ENCODE results near the gene FAM161A.

The FAM161A gene

DNA sequence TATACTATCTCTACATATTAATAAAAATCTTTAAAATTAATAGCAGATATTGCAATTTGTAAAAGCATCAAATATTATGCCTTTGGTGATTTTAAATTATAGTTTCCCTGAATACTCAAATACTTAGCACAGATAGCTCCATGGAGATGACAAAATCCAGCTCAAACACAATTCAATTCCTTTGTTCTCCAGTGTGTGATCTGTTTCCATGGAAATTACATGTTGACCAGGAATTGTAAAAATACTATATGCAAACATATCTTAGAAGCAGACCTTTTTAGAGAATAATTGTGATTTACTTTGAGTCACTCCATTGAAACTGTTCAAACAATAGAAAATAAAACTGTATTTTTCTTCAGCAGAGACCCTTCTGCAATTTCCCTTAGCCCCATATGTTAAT, 68.3 kb downstream of the FAM161A start:
- DNase-seq: no peak

DNA sequence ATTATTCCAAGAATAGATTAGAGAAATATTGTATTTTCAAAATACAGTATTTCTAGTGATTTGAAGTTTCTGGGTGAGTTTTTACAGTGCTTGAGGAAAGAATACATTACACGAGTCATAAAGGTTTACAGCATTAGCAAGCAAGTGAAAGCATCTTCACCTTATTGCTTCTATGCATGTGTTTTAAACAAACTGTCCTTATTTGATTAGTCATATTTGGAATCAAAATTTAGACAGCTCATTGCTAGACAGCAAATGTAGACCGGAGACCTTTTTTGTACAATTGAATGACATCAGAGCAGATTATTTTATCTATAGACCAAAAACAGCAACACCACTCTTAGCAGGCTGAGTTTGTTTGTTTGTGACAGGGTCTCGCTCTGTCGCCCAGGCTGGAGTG, 69.2 kb downstream of the FAM161A start:
- DNase-seq: no peak

DNA sequence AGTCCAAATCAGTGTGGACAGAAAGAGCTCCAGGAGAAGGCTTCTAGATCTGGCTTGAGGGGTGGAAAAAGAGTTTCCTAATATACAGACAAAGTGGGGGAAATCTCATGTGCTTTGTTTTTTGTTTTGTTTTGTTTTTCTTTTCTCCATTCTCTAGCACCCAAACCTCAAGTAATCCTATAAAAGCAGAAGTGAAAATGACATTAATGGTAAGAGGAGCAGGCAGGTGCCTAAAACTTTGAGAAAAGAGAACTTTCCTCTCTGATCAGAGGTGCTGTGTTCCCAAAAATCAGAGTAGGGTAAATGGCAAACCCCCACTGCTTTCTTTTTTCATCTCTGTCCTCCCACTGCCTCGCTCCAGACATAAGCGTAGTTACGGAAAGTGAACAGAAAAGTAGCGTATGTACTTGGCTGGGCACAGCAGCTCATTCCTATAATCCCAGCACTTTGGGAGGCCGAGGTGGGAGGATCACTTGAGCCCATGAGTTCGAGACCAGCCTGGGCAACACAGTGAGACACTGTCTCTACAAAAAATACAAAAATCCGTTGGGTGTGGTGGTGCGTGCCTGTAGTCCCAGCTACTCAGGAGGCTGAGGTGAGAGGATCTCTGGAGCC, 77.8 kb downstream of the FAM161A start:
- no peak for DNase-seq

All from kidney glomerular epithelial cell (primary cell).